HG02884 (cell line): ENCODE results near the gene BHLHE40.
"Not testable (repeated sequence)": the region's sequence is repeated elsewhere in the genome, so short reads cannot be mapped to it uniquely, and the experiment has no call there.

Source experiments
- ATAC-seq: cut with Tn5 transposase; IDR thresholded peaks from one replicate; pipeline ENCODE4 v1.9.1; 2021; ENCODE audit warnings: mild to moderate bottlenecking, moderate library complexity; ENCODE audit not compliant: unreplicated experiment

The BHLHE40 gene

DNA sequence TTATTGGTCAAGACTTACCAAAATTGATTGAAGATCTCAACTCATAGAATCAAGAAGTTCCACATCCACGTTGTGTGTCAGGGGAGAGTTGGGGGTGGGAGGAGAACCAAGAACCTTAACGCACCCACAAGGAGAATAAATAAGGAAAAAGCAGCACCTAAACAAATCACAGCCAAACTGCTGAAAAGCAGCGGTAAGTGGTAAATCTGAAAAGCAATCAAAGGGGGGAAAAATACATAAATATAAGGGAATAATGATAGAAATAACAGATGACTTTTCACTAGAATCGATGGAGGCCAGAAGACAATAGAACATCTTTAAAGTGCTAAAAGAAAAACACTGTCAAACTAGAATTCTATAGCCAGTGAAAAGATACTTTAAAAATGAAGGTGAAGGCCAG is 20.1 kb upstream of the BHLHE40 start:
- no peak for ATAC-seq

- not testable (repeated sequence) for ATAC-seq
Observed at GRCh38 chr3:4961865-4962264, 17.4 kb upstream of the BHLHE40 start.

GRCh38 chr3:4963669-4964570 is 15.3 kb upstream of the BHLHE40 start:
- ATAC-seq = no peak

- ATAC-seq = not testable (repeated sequence)
Observed at GRCh38 chr3:4966006-4966405, 13.2 kb upstream of the BHLHE40 start.

- ATAC-seq = not testable (repeated sequence)
Observed at GRCh38 chr3:4967683-4968082, 11.6 kb upstream of the BHLHE40 start.

- ATAC-seq = not testable (repeated sequence)
Observed at GRCh38 chr3:4971437-4971836, 7.8 kb upstream of the BHLHE40 start.

GRCh38 chr3:4971838-4972237 is 7.4 kb upstream of the BHLHE40 start:
- no peak for ATAC-seq

GRCh38 chr3:4972652-4973643 is 6.3 kb upstream of the BHLHE40 start:
- ATAC-seq = peak; percentile 21

- ATAC-seq = no peak
Observed at GRCh38 chr3:4974154-4974553, 5.1 kb upstream of the BHLHE40 start.

GRCh38 chr3:4976109-4976508 is 3.1 kb upstream of the BHLHE40 start:
- no peak for ATAC-seq

GRCh38 chr3:4977001-4977852 is 2.0 kb upstream of the BHLHE40 start:
- peak; percentile 37 for ATAC-seq

GRCh38 chr3:4977853-4978203 is 1.4 kb upstream of the BHLHE40 start:
- ATAC-seq = no peak

DNA sequence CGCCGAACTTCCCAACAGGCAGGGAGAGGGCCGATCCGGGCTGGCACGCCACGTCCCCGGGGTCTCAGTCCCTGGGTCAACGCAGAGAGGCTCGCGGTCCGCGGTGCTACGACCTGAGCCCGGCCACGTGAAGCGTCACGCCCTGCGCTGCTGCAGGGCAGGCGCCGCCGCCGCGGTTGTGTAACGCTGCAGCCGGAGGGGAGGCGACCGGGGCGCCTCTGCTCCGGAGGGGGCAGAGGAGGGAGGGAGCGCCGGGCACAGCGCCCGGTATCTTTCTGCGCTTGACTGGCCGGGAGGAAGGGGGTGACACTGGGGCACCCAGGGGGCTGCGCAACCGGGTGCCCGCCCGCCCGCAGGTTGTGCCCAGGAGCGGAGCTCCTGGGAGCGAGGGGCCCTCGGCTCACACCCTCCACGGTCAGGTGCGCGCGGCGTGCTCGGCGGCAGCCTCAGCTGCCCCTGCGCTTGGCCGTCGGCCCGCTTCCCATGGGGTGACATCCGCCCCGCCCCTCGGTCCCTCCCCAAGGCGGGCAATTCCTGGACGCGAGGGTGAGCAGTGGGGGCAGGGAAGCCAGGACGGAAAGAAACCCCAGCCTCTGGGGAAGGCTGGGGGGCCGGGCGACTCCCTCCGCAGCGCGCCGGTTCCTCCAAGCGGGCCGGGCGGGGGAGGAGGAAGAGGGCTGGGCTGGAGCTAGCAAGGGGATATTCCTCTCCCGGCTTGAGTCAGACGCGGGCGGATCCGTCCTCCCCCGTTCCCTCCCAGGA is 852 bp upstream of the BHLHE40 start:
- ATAC-seq = peak; percentile 36

- peak; percentile 31 for ATAC-seq
Observed at GRCh38 chr3:4978966-4979427, 240 bp upstream of the BHLHE40 start.

DNA sequence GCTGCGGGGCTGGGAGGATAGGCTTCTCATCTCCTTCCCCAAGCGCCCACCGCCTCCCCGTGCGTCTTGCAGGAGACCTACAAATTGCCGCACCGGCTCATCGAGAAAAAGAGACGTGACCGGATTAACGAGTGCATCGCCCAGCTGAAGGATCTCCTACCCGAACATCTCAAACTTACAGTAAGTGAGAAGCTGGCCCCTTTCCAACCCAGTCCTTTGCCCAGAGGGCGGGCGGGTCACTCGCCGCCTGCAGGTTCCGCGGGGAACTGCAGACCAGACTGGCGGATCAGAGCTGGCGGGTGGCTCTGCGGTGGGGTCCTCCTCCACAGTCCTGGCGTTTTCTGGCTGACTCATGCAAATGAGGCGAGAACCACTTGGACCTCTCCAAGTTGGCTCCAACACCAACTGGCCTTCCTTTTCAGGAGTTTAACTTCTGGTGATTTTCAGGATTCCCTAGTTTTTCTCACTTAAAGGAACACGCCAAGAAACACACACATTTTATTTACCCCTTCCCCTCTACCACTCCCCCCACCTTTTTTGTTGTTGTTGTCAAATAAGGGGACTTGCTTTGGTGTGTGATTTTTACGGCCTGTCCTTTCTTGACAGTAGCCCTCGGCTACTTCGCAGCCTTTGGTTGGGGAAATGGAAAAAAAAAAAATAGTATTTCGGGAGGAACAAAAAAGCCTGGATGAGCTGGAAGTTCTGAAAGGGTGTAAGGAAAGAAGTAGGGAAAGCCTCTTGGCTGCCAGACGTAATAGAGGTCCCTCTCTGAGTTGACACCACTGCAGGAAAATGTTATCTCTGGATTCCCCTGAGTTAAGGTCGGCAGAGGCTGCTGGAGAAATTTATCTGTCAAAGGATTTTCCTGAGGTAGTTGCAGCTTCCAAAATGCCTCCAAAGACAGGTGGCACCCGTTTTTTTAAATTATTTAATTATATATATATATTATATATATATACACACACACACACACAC is 1.3 kb downstream of the BHLHE40 start:
- no peak for ATAC-seq

- no peak for ATAC-seq
Observed at GRCh38 chr3:4981294-4981664, 2.0 kb downstream of the BHLHE40 start.

DNA sequence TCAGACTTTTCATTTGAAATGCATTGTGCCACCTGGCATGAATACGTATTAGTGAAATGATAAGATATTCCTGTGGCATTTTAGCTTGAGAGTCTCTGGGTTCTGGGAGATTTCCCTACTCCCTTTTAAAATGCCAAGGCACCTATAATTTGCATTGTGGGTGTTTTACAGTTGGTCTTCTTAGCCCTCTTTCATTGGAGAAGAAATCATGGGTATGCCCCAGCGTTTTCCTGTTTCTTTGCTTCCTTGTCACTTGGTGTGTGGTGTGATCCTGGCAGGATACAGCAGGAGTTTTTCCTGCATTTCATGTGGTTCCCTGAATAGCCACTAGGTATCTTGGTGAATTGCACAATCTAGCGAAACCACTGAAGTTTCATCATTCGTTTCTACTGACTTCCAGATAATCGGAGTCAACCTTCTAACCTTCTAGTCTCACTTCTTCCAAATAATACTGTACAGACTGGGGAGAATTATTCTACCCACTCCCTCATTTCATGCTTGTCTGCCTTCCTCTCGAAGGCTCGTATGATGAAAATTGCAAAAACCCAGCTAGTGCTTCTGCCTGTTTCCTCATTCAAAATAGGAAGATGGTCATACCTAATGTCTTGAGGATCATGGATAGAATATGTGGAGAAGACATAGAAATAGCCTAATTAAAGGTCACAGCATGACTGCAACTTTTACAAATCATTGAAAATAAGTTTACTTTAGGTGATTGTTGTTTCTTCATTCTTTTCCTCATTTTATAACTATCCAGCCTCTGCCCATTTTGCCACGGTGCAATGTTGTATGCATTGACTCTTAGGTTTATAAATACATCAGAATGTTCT is 2.6 kb downstream of the BHLHE40 start:
- ATAC-seq = no peak
